Right cardiac atrium (tissue), 5 donors: ENCODE measurements around the gene TTC28. TPM values are rescaled to one million over a fixed set of nuclear protein-coding genes. Genes with fewer than 3 reads are reported as not detected.

Experiments
- ATAC-seq, 2 donors: fragments of 200-7000 bp; cut with Tn5 transposase; one replicate each; pipeline versions ENCODE4 v1.8.0 to v1.9.1; 2020; ENCODE audit warnings: moderate library complexity in 2 of 2, mild to moderate bottlenecking in 1 of 2
- DNase-seq, 3 donors: peaks; one replicate each; pipeline ENCODE4 v3.0.0-alpha.2; 2020
- H3K27ac ChIP-seq: one replicate; pipeline ENCODE4 v1.5.1; 2013; ENCODE audit warnings: mild to moderate bottlenecking, low read length, control low read depth, moderate library complexity
- H3K27me3 ChIP-seq: one replicate; pipeline ENCODE4 v1.6.1; 2013; ENCODE audit not compliant: control insufficient read depth, insufficient read depth
- H3K4me1 ChIP-seq: one replicate; pipeline ENCODE4 v1.6.1; 2013; ENCODE audit warnings: low read length; ENCODE audit not compliant: control insufficient read depth, insufficient read depth
- H3K4me3 ChIP-seq: one replicate; pipeline ENCODE4 v1.5.1; 2013; ENCODE audit warnings: low read length, control low read depth
- H3K9me3 ChIP-seq: one replicate; pipeline ENCODE4 v1.6.1; 2013; ENCODE audit warnings: low read length; ENCODE audit not compliant: control insufficient read depth
- WGBS: extraction: QIAGEN DNeasy Blood & Tissue Kit; methylation state at CpG from one replicate; pipeline ENCODE4 v1.1.7; 2013; 5-methylcytosine and 5-hydroxymethylcytosine counted together
- intact Hi-C, 4 donors: fragments of 100-400 bp; cut with DNase I; formaldehyde crosslinking; loops; one replicate each; pipeline versions ENCODE4 v1.11.0 to v1.14.0; 2022 to 2023
- polyA plus RNA-seq: library from polyadenylated mRNA; stranded (reverse); fragments of 200-250 nt; gene quantifications from one replicate; pipeline ENCODE4 v1.2.3, GENCODE V29; 2013
- total RNA-seq, 4 donors: library from RNA; stranded (reverse); fragmentation: NEBNext Ultra II Directional; extraction: Animal tissue kit (Norgen Biotek cat#: 25700); gene quantifications; one replicate each; pipeline ENCODE4 v1.2.1, GENCODE V29; 2021
- donor health status: healthy with polysubstance abuse.
- donor health status: DM: no; HTN: yes; CAD: no.
- donor health status: DM: no; HTN: no; CAD: no.
- donor health status: DM: no; HTN: yes; CAD: no; lungs with severe emphysema.
- donor health status: DM: yes; HTN: yes; CAD: no.

Gene TTC28
- total and polyA plus RNA-seq, 5 donors: 5.7 to 21.1 (median 18.9) TPM

DNA sequence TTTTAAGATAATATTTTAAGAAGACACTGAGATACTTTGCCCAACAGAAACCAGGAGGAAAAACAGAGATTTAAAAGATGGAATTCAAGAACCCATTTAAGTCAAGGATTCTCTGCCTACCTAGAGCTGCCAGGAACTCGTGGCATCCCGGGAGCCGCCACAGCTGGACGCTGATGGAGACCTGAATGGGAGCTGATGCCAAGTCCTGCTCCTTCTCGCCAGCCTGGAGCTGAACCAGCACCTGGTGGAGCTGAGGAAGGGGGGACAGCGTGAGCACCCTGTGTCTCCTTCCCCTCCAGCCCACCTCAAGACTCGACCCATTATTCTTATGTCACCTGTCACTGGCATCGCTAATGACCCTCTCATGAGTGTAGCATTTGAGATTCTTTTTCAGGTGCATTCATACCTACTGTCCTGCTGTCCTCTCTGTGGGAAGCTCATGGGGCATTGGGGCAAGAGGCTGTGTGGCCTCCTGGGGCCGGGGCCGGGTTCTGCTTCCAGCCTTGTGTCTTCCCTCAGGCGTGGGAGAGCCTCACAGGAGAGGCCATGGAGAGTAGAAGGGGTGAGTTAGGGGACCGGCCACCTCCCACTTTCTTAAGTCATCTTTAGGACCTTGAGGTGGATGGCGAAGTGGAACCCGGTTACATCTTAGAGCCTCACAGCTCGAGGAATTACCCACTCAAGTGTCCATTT, 689.7 kb downstream of the TTC28 start:
- Histone ChIP-seq H3K4me3 (no peak overlapping the region), H3K4me1 (peaks cover 5% of the 10 kb centered on the region), H3K27ac (no peak overlapping the region), H3K9me3 (no peaks in the 10 kb centered on the region), H3K27me3 (no peaks in the 10 kb centered on the region)
- DNase-seq (peak in 1 of 3 donors; percentile 44), ATAC-seq (no peak)
- 93% methylated on average over 15 of the region's 15 CpGs for WGBS
- intact Hi-C loops: no loop called here

DNA sequence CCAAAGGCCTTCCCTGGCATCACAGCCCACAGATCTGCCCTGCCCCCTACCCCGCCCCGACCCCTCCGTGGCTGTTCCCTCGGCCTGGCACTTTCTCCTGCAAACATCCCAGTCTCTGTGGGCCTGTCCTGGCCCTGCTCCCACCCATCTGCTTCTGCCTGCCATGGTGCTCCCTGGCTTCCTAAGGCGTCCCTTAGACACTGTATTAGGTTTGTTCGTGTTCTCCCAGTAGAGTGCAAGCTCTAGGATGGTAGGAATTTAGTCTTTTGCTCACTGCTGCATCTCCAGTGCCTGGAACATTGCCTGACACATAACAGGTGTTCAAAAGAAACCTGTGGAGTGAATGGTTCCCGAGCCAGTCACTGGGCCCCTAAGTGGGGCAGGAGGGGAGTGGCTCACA, 690.9 kb downstream of the TTC28 start:
- WGBS: 89% methylated on average over 7 of the region's 7 CpGs
- no peaks in the 10 kb centered on the region for H3K27me3 ChIP-seq
- peaks cover 5% of the 10 kb centered on the region for H3K4me1 ChIP-seq
- H3K9me3 ChIP-seq: no peaks in the 10 kb centered on the region
- no peak overlapping the region for H3K27ac ChIP-seq
- DNase-seq (no peak), ATAC-seq (no peak)
- intact Hi-C loops: no loop called here
- H3K4me3 ChIP-seq: no peak overlapping the region

DNA sequence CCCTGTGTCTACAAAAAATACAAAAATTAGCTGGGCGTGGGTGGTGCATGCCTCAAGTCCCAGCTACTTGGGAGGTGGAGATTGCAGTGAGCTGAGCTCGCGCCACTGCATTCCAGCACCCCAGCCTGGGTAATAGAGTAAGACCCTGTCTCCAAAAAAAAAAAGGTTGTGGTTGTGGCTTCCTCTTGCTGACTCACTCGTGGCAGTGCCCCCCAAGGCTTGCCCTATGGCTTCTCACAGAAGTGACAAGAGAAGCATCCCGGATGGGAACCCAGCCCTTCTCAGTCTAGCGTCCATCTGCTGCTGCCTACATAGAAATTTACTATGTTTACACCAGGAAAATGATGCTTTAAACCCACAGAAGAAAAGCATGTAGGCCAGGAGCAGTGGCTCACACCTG, 692.1 kb downstream of the TTC28 start:
- no peak for DNase-seq
- Histone ChIP-seq H3K4me3 (no peak overlapping the region), H3K27ac (no peak overlapping the region), H3K27me3 (no peaks in the 10 kb centered on the region), H3K9me3 (no peaks in the 10 kb centered on the region), H3K4me1 (peaks cover 5% of the 10 kb centered on the region)
- ATAC-seq: no peak
- 65% methylated on average over 6 of the region's 6 CpGs for WGBS
- intact Hi-C loops: no loop called here

DNA sequence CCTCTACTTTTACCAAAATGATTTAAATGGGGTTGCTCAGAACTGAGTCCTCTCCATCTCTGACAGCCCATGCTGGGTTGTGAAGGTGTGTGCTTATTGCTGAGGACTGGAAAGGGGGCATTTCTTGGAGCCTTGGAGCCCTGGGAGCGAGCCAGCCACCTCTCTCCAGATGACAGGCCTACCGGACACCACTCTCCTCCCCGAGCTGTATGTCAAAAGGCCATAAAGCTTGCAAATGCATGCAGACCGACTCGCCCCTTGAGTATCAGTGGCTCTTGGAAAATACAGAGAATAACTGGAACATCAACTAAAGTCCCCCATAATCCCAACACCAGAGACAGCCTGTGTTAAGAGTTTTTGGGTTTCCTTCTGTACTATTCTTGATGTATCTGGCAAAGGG, 692.7 kb downstream of the TTC28 start:
- DNase-seq (no peak), ATAC-seq (no peak)
- Histone ChIP-seq H3K4me3 (no peak overlapping the region), H3K27me3 (no peaks in the 10 kb centered on the region), H3K4me1 (peaks cover 5% of the 10 kb centered on the region), H3K9me3 (no peaks in the 10 kb centered on the region), H3K27ac (no peak overlapping the region)
- WGBS: 87% methylated on average over 5 of the region's 5 CpGs
- intact Hi-C loops: no loop called here

DNA sequence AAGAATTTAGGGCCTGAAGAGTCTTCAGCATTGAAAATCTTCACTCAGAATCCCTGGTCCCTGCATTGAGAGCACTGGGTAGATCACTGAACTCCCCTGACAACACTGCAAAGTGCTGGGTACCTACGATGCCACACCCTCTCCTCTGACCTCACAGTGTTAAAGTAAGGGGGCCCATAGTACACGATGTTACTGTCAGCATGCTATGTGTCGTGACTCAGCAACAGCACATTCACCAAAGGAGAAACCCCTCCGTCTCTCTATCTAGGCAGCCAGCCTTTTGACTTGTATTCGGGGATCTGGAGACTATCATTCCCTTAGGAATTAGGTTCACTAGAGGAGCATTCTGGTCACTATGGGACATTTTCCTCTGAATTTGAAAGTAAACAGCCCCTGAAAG, 693.2 kb downstream of the TTC28 start:
- Histone ChIP-seq H3K4me1 (peaks cover 5% of the 10 kb centered on the region), H3K27me3 (no peaks in the 10 kb centered on the region), H3K4me3 (no peak overlapping the region), H3K27ac (no peak overlapping the region), H3K9me3 (no peaks in the 10 kb centered on the region)
- DNase-seq (no peak), ATAC-seq (no peak)
- intact Hi-C loops: no loop called here
- 77% methylated on average over 5 of the region's 5 CpGs for WGBS

DNA sequence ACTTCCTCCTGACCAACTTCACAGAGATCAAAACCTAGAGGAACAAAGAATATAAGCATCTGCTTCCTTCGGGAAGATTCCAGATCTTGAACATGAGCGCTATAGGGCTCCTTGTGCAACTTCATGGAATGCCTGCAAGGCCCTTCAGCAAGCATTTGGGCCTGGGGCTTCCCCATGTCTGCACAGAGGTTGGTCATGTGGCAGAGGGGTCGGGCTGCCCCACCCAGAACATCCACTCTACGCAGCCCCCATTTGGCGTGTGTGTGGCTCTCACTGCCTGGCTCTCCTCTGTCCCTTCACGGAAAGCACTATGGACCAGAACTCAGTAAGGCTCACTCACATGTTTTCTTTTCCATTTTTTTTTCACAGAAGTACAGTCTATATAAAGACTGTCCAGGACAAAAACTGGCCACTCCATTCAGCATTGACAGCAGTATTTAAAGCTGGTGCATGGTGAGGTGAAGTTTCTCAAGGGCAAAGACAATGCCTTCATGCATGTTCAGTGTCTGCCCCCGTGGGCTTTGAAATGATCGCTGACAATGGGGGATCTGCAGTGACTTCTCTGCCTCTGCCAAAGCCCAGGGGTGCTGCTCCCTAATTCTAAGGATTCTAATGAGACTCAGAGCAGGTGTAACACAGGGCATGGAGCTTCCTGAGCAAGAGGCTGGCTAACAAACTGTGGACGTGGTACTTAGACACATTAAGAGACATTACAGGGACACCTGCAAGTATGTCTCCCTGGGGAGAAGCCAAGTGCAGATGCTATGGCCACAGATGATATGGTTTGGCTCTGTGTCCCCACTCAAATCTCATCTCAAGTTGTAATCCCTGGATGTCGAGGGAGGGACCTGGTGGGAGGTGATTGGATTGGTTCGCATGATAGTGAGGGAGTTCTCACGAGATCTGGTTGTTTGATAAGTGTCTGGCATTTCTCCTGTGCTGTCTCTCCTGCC, 694.0 kb downstream of the TTC28 start:
- WGBS: 85% methylated on average over 12 of the region's 12 CpGs
- Histone ChIP-seq H3K27ac (no peak overlapping the region), H3K4me3 (no peak overlapping the region), H3K4me1 (peaks cover 3% of the 10 kb centered on the region), H3K9me3 (no peaks in the 10 kb centered on the region), H3K27me3 (no peaks in the 10 kb centered on the region)
- intact Hi-C loops: no loop called here
- DNase-seq: peak in 1 of 3 donors; percentile 26
- no peak for ATAC-seq

DNA sequence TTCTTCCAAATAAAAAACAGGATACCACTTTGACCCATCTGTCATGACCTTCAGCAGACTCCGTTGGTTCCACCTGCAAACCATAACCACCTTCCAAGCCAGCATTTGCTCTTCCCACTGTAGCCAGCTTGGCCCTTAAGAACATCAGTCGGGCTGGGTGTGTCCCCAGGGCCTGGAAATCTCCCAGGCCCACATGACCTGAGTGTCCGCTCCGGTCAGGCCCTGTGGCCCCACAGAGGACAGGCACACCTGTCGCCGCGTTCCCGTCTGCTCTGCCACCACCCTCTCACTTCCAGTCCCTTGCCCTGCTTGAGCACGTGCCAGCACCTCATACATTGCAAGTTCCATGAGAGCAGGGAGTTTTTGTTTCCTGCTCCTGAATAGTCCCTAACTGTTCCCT, 694.9 kb downstream of the TTC28 start:
- no peaks in the 10 kb centered on the region for H3K9me3 ChIP-seq
- no peaks in the 10 kb centered on the region for H3K27me3 ChIP-seq
- H3K4me1 ChIP-seq: no peaks in the 10 kb centered on the region
- DNase-seq (peak in 1 of 3 donors; percentile 60), ATAC-seq (no peak)
- no peak overlapping the region for H3K4me3 ChIP-seq
- H3K27ac ChIP-seq: no peak overlapping the region
- intact Hi-C loops: no loop called here
- WGBS: 70% methylated on average over 9 of the region's 9 CpGs

DNA sequence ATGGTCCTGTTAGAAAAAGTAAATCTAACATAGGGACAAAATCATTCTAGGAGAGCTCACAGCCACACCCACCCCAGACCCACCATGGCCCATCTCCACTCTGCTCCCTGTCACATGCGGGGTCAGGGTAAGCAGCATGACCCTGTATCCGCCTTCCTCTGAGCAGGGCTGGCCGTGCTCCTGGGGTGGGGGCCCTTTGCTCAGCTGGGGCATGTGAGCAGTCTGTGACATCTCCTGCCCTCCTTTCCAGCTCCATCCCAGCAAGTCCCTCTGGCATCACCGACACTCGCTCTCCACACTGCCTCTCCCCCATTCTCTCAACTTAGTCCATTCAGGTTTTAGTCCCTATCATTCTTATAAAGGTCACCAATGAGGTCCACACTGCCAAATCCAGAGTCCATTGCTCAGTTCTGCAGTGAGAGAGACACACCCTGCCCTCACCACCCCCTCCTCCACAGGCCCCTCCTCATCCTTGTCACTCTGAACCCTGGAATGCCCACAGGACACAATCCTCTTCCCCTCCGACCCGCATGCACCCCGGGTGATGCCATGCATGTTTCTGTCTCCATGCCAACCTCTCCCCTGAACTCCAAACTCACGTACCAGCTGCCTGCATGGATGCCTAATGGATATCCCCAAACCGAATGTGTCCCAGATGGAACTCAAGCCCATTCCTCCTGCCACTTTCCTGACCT, 695.5 kb downstream of the TTC28 start:
- WGBS: 84% methylated on average over 10 of the region's 10 CpGs
- no peak overlapping the region for H3K27ac ChIP-seq
- H3K27me3 ChIP-seq: no peaks in the 10 kb centered on the region
- ATAC-seq (no peak), DNase-seq (peak in 1 of 3 donors; percentile 24)
- no peak overlapping the region for H3K4me3 ChIP-seq
- intact Hi-C loops: no loop called here
- H3K4me1 ChIP-seq: no peaks in the 10 kb centered on the region
- no peaks in the 10 kb centered on the region for H3K9me3 ChIP-seq

DNA sequence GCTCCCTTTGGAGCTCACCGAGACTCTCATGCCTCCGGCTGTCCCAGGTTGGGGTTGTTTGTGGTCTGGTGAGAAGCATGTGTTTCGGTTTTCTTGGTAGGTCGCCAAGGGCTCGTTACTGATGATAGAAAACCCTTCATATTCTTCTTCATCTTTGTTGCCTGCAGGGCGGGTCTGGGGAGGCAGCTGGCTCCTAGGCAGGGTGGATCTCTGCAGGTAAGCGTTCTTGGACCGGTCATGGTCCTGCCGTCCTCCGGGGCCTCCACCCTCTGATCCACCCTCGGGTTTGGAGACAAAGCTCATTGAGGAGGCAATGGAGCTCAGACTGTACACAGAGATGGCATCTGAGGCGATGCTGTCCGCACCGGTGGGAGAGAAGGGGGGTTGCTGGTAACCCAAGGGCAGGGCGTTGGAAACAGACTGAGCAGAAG, 696.3 kb downstream of the TTC28 start:
- H3K27ac ChIP-seq: no peak overlapping the region
- intact Hi-C loops: no loop called here
- H3K9me3 ChIP-seq: no peaks in the 10 kb centered on the region
- H3K4me3 ChIP-seq: no peak overlapping the region
- no peaks in the 10 kb centered on the region for H3K27me3 ChIP-seq
- DNase-seq (no peak), ATAC-seq (no peak)
- no peaks in the 10 kb centered on the region for H3K4me1 ChIP-seq
- 85% methylated on average over 15 of the region's 15 CpGs for WGBS

DNA sequence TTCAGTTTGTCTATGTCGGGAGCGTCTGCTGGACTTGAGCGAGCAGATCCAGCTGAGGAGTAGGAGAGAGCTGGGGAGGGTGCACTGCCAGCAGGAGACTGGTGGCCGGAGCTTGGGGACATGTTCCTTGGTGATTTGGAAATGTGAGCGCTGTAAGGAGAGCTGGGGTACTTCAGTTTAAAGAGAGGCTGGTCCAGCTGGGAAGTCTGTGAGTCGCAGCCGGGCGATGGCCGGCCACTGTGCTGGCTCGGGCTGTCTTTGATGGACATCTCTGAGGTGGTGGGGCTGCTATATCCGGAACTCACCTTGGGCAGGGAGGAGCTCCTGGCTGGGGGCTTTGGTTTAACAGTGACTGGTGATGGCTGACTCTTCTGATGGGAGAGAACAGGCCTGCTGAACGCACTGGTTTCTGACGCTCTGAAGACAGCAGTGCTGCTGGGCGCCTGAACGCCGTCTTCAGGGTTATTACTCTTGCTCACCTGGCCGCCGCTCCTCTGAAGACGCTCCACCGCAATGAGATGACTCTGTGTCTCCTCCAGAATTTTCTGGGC, 696.9 kb downstream of the TTC28 start:
- DNase-seq: no peak
- Histone ChIP-seq H3K9me3 (no peaks in the 10 kb centered on the region), H3K27ac (no peak overlapping the region), H3K4me1 (no peaks in the 10 kb centered on the region), H3K27me3 (no peaks in the 10 kb centered on the region), H3K4me3 (no peak overlapping the region)
- intact Hi-C loops: no loop called here
- 96% methylated on average over 20 of the region's 20 CpGs for WGBS
- no peak for ATAC-seq

DNA sequence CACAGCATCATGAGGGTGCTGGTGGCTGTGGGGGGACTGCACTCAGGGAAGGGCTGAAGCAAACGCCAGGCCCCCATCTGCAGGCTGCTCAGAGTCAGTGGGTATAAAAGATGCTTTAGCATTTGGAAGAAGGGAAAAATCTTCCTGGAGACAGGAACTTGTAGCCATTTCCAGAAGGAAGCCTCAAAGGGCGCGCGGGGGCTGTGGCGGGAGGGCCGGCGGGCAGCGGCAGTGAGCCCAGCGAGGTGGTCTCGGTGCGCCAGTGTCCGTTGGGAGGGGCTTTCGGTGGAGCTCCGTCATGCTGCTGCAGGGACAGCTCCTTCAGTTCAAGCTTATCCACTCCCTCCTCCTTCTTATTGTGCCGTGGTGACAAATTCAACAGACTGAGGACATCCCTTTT, 697.5 kb downstream of the TTC28 start:
- WGBS: 94% methylated on average over 15 of the region's 15 CpGs
- no peaks in the 10 kb centered on the region for H3K27me3 ChIP-seq
- no peak for ATAC-seq
- H3K4me1 ChIP-seq: no peaks in the 10 kb centered on the region
- DNase-seq: no peak
- intact Hi-C loops: no loop called here
- no peak overlapping the region for H3K27ac ChIP-seq
- no peaks in the 10 kb centered on the region for H3K9me3 ChIP-seq
- H3K4me3 ChIP-seq: no peak overlapping the region
